Pons (tissue), 1 donor: Measurements from ENCODE around the gene PSMC1.

ENCODE experiments used
- DNase-seq: peaks from one replicate; pipeline ENCODE4 v3.0.0-alpha.2; 2016; ENCODE audit warnings: low spot score

Gene PSMC1

GRCh38 chr14:90276646-90277367 is 20.5 kb downstream of the PSMC1 start:
- DNase-seq, result no peak

GRCh38 chr14:90277581-90278198 is 21.3 kb downstream of the PSMC1 start:
- no peak for DNase-seq

- DNase-seq, result no peak
Observed at GRCh38 chr14:90278199-90279175, 22.1 kb downstream of the PSMC1 start.

GRCh38 chr14:90280096-90280495 is 23.7 kb downstream of the PSMC1 start:
- no peak for DNase-seq

- no peak for DNase-seq
Observed at GRCh38 chr14:90281261-90281660, 24.9 kb downstream of the PSMC1 start.

GRCh38 chr14:90281756-90282155 is 25.4 kb downstream of the PSMC1 start:
- no peak for DNase-seq

GRCh38 chr14:90287791-90288190 is 31.4 kb downstream of the PSMC1 start:
- DNase-seq, result no peak

- DNase-seq, result peak; percentile 52
Observed at GRCh38 chr14:90288651-90289355, 32.5 kb downstream of the PSMC1 start.

GRCh38 chr14:90290337-90291011 is 34.1 kb downstream of the PSMC1 start:
- DNase-seq, result no peak

- no peak for DNase-seq
Observed at GRCh38 chr14:90291699-90292098, 35.3 kb downstream of the PSMC1 start.

- no peak for DNase-seq
Observed at GRCh38 chr14:90293766-90294730, 37.7 kb downstream of the PSMC1 start.

GRCh38 chr14:90294872-90295271 is 38.5 kb downstream of the PSMC1 start:
- no peak for DNase-seq

- peak; percentile 70 for DNase-seq
Observed at GRCh38 chr14:90295870-90296516, 39.6 kb downstream of the PSMC1 start.

GRCh38 chr14:90296641-90297040 is 40.3 kb downstream of the PSMC1 start:
- DNase-seq, result no peak

GRCh38 chr14:90297876-90298629 is 41.7 kb downstream of the PSMC1 start:
- DNase-seq, result no peak

GRCh38 chr14:90299408-90299807 is 43.1 kb downstream of the PSMC1 start:
- DNase-seq, result no peak

- no peak for DNase-seq
Observed at GRCh38 chr14:90300611-90301047, 44.3 kb downstream of the PSMC1 start.

- peak; percentile 35 for DNase-seq
Observed at GRCh38 chr14:90301122-90301521, 44.8 kb downstream of the PSMC1 start.

GRCh38 chr14:90301668-90302090 is 45.3 kb downstream of the PSMC1 start:
- DNase-seq, result peak; percentile 94
